ENCODE data around the gene ANKRD33B.
"Not testable (repeated sequence)": the region's sequence is repeated elsewhere in the genome, so short reads cannot be mapped to it uniquely, and the experiment has no call there.

The ANKRD33B gene

GRCh38 chr5:10595672-10596309 is 31.9 kb downstream of the ANKRD33B start:
- Mint-ChIP-seq H3K27ac (no peak overlapping the region), H3K9me3 (no peaks in the 10 kb centered on the region), H3K4me3 (no peak overlapping the region), H3K36me3 (peaks cover 23% of the 10 kb centered on the region), H3K27me3 (no peaks in the 10 kb centered on the region), H3K4me1 (peaks cover 38% of the 10 kb centered on the region)
- no peak for DNase-seq (ENCODE audit: low spot score in 2 of 2)
- no peak for ATAC-seq (ENCODE audit: low read depth)

- Mint-ChIP-seq H3K4me3 (no peak overlapping the region), H3K27me3 (no peaks in the 10 kb centered on the region), H3K27ac (no peak overlapping the region), H3K36me3 (peaks cover 23% of the 10 kb centered on the region), H3K9me3 (no peaks in the 10 kb centered on the region), H3K4me1 (peaks cover 40% of the 10 kb centered on the region)
- ATAC-seq (ENCODE audit: low read depth) (no peak), DNase-seq (ENCODE audit: low spot score in 2 of 2) (no peak)
Measured at GRCh38 chr5:10596310-10596703, 32.4 kb downstream of the ANKRD33B start.

DNA sequence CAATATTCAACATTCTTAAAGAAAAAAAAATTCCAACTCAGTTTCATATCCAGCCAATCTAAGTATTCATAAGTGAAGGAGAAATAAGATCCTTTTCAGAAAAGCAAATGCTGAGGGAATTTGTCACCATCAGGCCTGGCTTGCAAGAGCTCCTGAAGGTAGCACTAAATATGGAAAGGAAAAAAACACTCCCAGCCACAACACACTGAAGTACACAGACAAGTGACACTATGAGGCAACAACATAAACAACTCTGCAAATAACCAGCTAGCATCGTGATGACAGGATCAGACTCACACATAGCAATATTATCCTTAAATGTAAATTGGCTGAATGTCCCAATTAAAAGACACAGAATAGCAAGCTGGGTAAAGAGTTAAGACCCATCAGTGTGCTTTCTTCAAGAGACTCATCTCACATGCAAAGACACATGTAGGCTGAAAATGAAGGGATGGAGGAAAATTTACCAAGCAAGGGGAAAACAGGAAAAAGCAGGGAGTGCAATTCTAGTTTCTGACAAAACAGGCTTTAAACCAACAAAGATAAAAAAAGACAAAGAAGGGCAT is 33.1 kb downstream of the ANKRD33B start:
- Mint-ChIP-seq H3K27me3 (no peaks in the 10 kb centered on the region), H3K27ac (no peak overlapping the region), H3K36me3 (peaks cover 23% of the 10 kb centered on the region), H3K4me3 (no peak overlapping the region), H3K9me3 (no peaks in the 10 kb centered on the region), H3K4me1 (peaks cover 43% of the 10 kb centered on the region)
- DNase-seq (ENCODE audit: low spot score in 2 of 2) (no peak), ATAC-seq (ENCODE audit: low read depth) (no peak)

DNA sequence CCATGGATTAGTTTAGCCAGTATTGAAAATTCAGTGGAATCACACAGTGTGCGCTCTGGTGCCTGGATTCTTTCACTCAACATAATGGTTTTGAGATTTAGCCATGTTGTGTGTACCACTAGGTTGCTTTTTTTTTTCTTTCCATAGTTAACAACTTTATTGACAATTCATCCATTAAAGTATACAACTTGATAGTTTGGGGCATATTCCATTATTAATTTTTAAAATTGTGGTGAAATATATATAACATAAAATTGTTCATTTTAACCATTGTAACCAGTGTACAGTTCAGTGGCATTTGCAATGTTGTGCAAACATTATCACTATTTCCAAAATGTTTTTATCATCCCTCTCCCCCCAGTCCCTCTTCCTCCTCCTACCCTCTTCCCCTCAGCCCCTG is 35.2 kb downstream of the ANKRD33B start:
- H3K36me3 Mint-ChIP-seq: peaks cover 23% of the 10 kb centered on the region
- H3K27ac Mint-ChIP-seq: no peak overlapping the region
- peaks cover 34% of the 10 kb centered on the region for H3K4me1 Mint-ChIP-seq
- no peaks in the 10 kb centered on the region for H3K27me3 Mint-ChIP-seq
- H3K4me3 Mint-ChIP-seq: no peak overlapping the region
- H3K9me3 Mint-ChIP-seq: no peaks in the 10 kb centered on the region
- no peak for ATAC-seq (ENCODE audit: low read depth)
- no peak for DNase-seq (ENCODE audit: low spot score in 2 of 2)

DNA sequence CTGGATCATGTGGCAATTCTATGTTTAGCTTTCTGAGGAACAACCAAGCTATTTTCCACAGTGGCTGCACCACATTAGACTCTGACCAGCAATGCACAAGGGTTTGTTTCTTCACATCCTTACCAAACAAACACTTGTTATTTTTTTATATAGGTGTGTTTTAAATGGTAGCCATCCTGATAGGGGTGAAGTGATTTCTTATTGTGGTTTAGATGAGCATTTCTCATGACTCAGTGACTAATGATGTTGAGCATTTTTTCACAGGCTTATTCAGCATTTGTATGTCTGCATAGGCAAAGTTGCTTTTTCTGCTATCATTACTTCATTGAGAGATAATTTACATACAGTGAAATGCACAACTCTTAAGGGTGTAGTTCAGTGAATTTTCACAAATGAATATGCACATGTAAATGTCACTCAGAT is 36.0 kb downstream of the ANKRD33B start:
- Mint-ChIP-seq H3K27ac (no peak overlapping the region), H3K36me3 (peaks cover 19% of the 10 kb centered on the region), H3K27me3 (no peaks in the 10 kb centered on the region), H3K9me3 (no peaks in the 10 kb centered on the region), H3K4me3 (no peak overlapping the region), H3K4me1 (peaks cover 28% of the 10 kb centered on the region)
- no peak for ATAC-seq (ENCODE audit: low read depth)
- no peak for DNase-seq (ENCODE audit: low spot score in 2 of 2)

GRCh38 chr5:10600626-10601245 is 36.9 kb downstream of the ANKRD33B start:
- no peaks in the 10 kb centered on the region for H3K27me3 Mint-ChIP-seq
- H3K27ac Mint-ChIP-seq: no peak overlapping the region
- peaks cover 19% of the 10 kb centered on the region for H3K36me3 Mint-ChIP-seq
- H3K4me3 Mint-ChIP-seq: no peak overlapping the region
- no peaks in the 10 kb centered on the region for H3K9me3 Mint-ChIP-seq
- DNase-seq (ENCODE audit: low spot score in 2 of 2): no peak
- ATAC-seq (ENCODE audit: low read depth): peak; percentile 68
- peaks cover 33% of the 10 kb centered on the region for H3K4me1 Mint-ChIP-seq

DNA sequence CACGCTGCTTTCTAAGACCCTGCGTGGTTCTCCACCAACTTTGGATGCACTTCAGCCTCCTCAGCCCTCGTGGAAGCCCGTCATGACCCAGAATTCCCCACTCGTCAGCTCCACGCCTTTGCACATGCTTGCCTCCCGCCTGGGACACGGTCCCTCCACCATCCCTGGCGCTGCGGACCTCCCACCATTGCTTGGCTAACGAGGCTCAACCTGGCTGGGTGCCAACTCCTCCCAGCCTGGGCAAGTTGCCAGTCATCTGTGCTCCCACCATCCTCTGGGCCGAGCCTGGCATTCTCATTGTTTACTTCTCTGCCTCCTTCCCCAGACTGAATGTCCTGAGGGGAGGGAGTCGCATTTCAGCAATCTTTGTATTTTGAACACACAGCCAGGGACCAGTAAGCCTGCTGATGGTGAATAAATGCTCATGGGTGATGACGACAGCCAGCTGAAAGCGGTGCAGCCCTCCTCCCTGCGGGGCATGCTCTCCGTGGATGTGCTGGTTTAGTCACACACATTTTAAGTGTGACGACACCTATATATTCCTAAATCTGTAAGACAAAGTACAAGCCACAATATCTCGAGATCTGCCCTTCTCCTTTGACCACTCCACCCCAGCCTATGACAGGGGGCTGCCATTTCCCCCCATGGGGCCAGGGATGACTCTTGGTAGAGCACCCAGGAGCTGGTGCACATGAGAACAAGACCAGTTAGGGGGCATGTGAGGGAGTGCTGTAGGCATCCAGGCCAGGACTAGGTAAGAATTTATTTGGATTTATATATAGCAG is 37.6 kb downstream of the ANKRD33B start:
- Mint-ChIP-seq H3K27me3 (no peaks in the 10 kb centered on the region), H3K4me1 (peaks cover 30% of the 10 kb centered on the region), H3K36me3 (peaks cover 13% of the 10 kb centered on the region), H3K9me3 (no peaks in the 10 kb centered on the region), H3K4me3 (peak overlapping the region; percentile 76), H3K27ac (no peak overlapping the region)
- ATAC-seq (ENCODE audit: low read depth) (peak; percentile 47), DNase-seq (ENCODE audit: low spot score in 2 of 2) (no peak)

GRCh38 chr5:10602031-10602806 is 38.3 kb downstream of the ANKRD33B start:
- H3K27me3 Mint-ChIP-seq: no peaks in the 10 kb centered on the region
- ATAC-seq (ENCODE audit: low read depth) (no peak), DNase-seq (ENCODE audit: low spot score in 2 of 2) (no peak)
- H3K4me3 Mint-ChIP-seq: no peak overlapping the region
- no peak overlapping the region for H3K27ac Mint-ChIP-seq
- H3K4me1 Mint-ChIP-seq: peaks cover 33% of the 10 kb centered on the region
- H3K9me3 Mint-ChIP-seq: no peaks in the 10 kb centered on the region
- H3K36me3 Mint-ChIP-seq: peaks cover 7% of the 10 kb centered on the region

DNA sequence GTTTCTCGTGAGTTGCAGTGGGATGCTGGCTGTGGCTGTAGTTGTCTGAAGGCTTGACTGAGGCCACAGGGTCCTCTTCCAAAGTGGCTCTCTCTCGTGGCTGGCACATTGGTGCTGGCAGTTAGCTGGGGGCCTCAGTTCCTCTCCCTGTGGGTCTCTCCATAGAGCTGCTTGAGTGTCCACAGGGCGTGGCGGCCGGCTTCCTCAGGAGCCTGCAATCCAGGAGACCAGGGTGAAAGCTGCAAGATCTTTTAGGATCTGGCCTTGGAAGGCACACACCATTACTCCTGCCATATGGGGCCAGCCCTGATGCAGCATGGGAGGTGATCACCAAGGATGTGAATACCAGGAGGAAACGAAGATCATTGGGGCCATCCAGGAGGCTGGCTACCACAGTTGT is 41.1 kb downstream of the ANKRD33B start:
- DNase-seq (ENCODE audit: low spot score in 2 of 2): no peak
- Mint-ChIP-seq H3K36me3 (no peaks in the 10 kb centered on the region), H3K4me1 (peaks cover 40% of the 10 kb centered on the region), H3K27ac (peak overlapping the region; percentile 41), H3K9me3 (no peaks in the 10 kb centered on the region), H3K4me3 (no peak overlapping the region), H3K27me3 (no peaks in the 10 kb centered on the region)
- ATAC-seq (ENCODE audit: low read depth): no peak

DNA sequence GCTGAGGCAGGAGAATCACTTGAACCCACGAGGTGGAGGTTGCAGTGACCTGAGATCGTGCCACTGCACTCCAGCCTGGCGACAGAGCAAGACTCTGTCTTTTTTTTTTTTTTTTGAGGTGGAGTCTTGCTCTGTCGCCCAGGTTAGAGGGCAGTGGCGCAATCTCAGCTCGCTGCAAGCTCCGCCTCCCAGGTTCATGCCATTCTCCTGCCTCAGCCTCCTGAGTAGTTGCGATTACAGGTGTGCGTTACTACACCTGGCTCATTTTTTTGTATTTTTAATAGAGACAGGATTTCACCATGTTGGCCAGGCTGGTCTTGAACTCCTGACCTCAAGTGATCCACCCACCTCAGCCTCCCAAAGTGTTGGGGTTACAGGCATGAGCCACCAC is 42.8 kb downstream of the ANKRD33B start:
- H3K27me3 Mint-ChIP-seq; H3K36me3 Mint-ChIP-seq; DNase-seq (ENCODE audit: low spot score in 2 of 2); H3K9me3 Mint-ChIP-seq; ATAC-seq (ENCODE audit: low read depth): not testable (repeated sequence)
- Mint-ChIP-seq H3K27ac (peak overlapping the region; percentile 77), H3K4me1 (peaks cover 30% of the 10 kb centered on the region), H3K4me3 (peak overlapping the region; percentile 85)

- Mint-ChIP-seq H3K27ac (peak overlapping the region; percentile 77), H3K4me1 (peaks cover 33% of the 10 kb centered on the region), H3K36me3 (no peaks in the 10 kb centered on the region), H3K27me3 (no peaks in the 10 kb centered on the region), H3K4me3 (peak overlapping the region; percentile 85), H3K9me3 (no peaks in the 10 kb centered on the region)
- DNase-seq (ENCODE audit: low spot score in 2 of 2) (peak; percentile 55), ATAC-seq (ENCODE audit: low read depth) (peak; percentile 89)
Measured at GRCh38 chr5:10607023-10607665, 43.3 kb downstream of the ANKRD33B start.

DNA sequence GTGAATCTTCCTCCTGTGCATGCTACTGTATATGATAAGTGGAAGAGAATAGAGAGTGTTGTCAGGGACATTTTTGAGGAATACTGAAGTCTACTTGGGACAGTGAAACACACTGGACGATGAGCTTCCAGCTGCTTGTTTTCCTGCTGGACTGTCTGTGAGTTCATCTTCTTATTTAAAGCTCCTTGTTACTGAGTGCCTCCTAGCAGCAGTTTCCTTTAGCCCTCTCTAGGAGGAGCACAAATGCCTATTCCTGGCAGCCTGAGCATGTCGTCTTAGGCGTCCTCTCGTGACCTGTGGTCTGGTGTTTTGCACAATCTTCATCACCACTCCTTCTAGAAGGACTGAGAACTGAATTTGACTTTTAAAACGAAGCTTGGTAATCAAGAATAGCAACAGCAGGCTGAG is 43.8 kb downstream of the ANKRD33B start:
- Mint-ChIP-seq H3K36me3 (no peaks in the 10 kb centered on the region), H3K9me3 (no peaks in the 10 kb centered on the region), H3K27ac (peak overlapping the region; percentile 77), H3K27me3 (no peaks in the 10 kb centered on the region), H3K4me1 (peaks cover 38% of the 10 kb centered on the region), H3K4me3 (peak overlapping the region; percentile 85)
- DNase-seq (ENCODE audit: low spot score in 2 of 2): no peak
- ATAC-seq (ENCODE audit: low read depth): peak; percentile 53

DNA sequence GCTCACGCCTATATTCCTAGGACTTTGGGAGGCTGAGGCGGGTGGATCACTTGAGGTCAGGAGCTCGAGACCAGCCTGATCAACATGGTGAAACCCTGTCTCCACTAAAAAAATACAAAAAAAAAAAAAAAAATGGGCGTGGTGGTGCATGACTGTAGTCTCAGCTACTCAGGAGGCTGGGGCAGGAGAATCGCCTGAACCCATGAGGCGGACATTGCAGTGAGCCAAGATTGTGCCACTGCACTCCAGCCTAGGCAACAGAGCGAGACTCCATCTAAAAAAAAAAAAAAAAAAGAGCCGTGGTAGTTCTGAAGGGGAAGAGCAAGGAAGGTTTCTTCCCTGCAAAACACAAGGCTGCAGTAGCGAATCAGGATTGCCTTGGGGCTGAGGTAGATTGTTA is 44.2 kb downstream of the ANKRD33B start:
- Mint-ChIP-seq H3K4me3 (peak overlapping the region; percentile 85), H3K27ac (peak overlapping the region; percentile 77), H3K4me1 (peaks cover 41% of the 10 kb centered on the region)
- not testable (repeated sequence) for H3K27me3 Mint-ChIP-seq; H3K36me3 Mint-ChIP-seq; DNase-seq (ENCODE audit: low spot score in 2 of 2); ATAC-seq (ENCODE audit: low read depth); H3K9me3 Mint-ChIP-seq

All from memory B cell (primary cell).